SK-N-MC (cell line): Measurements from ENCODE around the gene ZFAND2A.

ENCODE experiments used
- EZH2 ChIP-seq: fragments of 200-600 bp; sonication (generic); IDR thresholded peaks from one replicate; pipeline ENCODE4 v1.6.1; 2017; ENCODE audit warnings: antibody characterized with exemption
- FOXP2 ChIP-seq: optimal IDR thresholded peaks from 2 replicates; pipeline ENCODE3; 2011; ENCODE audit warnings: mild to moderate bottlenecking, moderate library complexity; ENCODE audit not compliant: insufficient read depth; ENCODE audit errors: extremely low read length, control extremely low read depth
- POLR2AphosphoS5 ChIP-seq: IDR thresholded peaks from 2 replicates; pipeline ENCODE4 v1.6.1; 2012; ENCODE audit warnings: mild to moderate bottlenecking, low read depth, low read length, borderline replicate concordance

- TF ChIP-seq EZH2 (no peak), POLR2AphosphoS5 (no peak), FOXP2 (no peak)
Observed at GRCh38 chr7:1104516-1105179, 55.3 kb downstream of the ZFAND2A start.
